Stimulated activated CD4-positive, alpha-beta T cell treated with anti-CD3 and anti-CD28 coated beads, Interleukin-2, amount 100 ng/mL, for 24 hours (primary cell): ENCODE measurements around the gene CYP27C1.

ENCODE experiments used
- DNase-seq, 2 donors: peaks; one replicate each; pipeline ENCODE4 v3.0.0-alpha.2; 2020

The CYP27C1 gene

GRCh38 chr2:127146071-127146725 lies 73.9 kb downstream of the CYP27C1 start:
- DNase-seq = no peak

DNA sequence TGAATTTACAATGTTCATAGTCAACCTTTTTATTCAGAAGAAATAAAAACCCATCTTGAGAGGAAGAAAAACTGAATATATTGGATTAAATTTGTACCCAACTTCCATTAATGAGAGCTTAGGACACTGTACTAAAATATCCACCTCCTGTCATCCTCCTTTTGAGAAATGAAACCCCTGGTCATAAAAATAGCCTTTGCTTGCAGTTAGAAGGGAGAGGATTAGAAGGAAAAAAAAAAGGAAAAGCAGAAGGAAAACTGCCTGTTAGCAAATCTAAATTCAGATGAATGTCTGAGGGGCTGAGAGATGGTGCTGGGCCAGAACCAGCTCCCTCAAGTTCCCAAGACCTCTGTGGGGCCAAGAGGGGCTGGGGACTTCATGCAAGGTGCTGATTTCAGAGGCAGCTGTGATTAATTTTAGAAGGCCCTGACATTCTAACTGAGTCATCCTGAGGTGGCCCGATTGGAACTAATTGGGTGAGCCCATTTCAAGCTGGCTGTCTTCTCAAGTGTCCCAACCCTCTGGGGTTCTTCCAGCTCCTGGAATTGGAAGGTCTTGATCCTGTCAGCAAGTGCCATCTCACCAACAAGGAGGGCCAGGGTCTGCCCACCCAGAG lies 74.7 kb downstream of the CYP27C1 start:
- no peak for DNase-seq

DNA sequence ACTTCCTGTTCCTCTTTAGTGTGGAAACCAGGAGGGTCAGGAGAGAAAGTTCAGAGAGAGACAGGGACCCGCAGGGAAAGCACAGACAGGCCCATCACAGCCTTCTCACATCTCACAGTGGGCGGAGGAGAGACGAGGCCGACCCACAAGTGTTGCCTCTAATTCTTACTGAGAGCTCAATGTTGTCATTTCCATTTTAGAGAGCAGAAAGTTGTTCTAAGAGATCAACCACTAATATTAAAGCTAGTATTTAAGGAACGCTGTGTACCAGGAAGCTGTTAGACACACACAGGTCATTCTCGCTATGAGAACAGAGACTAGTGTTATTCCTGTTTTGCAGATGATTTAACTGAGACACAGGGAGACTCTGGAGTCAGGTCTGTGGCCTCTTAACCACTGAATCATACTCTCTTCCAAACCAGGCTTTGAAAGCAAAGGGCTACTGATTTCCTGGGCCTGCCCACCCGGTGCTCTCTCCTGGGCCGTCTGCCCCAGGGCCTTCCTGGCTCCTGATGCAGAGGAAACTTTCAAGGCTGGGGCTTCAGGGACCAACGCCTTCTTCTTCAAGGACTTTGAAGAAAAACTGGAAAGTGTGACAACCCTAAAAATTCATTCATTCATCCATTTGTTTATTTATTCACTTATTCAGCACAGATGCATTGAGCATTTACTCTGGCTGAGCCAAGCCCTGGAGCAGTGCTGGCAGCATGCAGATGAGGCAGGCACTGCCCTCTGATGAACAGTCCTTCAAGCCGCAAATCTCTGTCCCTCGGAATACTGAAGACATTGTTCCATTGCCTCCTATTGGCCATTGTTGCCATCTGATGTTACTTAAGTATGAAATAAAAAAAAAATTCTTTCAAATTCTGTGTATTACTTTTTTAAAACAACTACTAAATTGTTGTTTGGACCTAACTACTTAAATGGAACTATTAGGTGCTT lies 76.0 kb downstream of the CYP27C1 start:
- DNase-seq = no peak

- DNase-seq = no peak
Observed at GRCh38 chr2:127142663-127143630, 77.2 kb downstream of the CYP27C1 start.

- no peak for DNase-seq
Observed at GRCh38 chr2:127140538-127140937, 79.6 kb downstream of the CYP27C1 start.

GRCh38 chr2:127139766-127140165 lies 80.3 kb downstream of the CYP27C1 start:
- no peak for DNase-seq

DNA sequence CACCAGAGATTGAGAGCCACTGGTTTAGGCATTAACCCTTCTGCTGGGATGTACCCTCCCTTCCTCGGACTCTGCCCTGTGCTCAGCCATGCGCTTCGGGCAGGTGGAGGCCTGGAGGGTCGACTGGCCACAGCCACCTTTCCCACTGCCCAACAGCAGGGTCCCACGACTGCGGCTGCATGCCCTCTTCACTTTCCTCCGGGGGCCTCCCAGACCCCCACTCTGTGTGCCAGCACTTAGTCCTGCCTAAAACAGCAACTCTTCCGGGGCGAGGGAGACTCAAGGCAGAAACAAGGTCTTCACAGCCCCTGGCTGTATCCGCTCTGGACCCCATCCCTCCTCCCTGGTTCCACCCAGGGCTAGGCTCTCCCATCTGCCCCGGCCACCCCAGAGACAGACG lies 81.8 kb downstream of the CYP27C1 start:
- DNase-seq = no peak

- no peak for DNase-seq
Observed at GRCh38 chr2:127137741-127138140, 82.4 kb downstream of the CYP27C1 start.

- no peak for DNase-seq
Observed at GRCh38 chr2:127137225-127137624, 82.9 kb downstream of the CYP27C1 start.

GRCh38 chr2:127134833-127135830 lies 85.0 kb downstream of the CYP27C1 start:
- no peak for DNase-seq

DNA sequence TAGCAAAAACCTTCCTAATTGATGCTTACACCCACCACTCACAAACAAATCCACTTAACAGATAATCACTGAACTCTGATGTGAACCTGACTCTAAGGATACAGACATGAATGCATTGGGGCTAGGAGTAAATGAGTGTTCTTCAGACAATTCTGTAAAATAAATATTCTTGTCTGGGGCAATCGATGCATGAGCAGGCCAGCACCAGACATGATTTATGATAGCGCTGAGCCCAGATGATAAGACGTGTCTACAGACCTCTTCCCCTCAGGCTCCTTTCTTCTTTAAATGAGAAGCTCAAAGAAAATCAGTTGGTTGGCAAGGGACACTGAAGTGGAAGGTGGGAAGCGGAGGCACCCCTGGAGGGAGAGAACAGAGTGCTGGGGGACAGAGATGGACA lies 85.9 kb downstream of the CYP27C1 start:
- no peak for DNase-seq
